GM21825 (cell line): Measurements from ENCODE around the gene PNPLA5.

Experiments used
- ATAC-seq: cut with Tn5 transposase; IDR thresholded peaks from one replicate; pipeline ENCODE4 v1.9.1; 2021; ENCODE audit warnings: mild to moderate bottlenecking, moderate library complexity; ENCODE audit not compliant: unreplicated experiment

The PNPLA5 gene

DNA sequence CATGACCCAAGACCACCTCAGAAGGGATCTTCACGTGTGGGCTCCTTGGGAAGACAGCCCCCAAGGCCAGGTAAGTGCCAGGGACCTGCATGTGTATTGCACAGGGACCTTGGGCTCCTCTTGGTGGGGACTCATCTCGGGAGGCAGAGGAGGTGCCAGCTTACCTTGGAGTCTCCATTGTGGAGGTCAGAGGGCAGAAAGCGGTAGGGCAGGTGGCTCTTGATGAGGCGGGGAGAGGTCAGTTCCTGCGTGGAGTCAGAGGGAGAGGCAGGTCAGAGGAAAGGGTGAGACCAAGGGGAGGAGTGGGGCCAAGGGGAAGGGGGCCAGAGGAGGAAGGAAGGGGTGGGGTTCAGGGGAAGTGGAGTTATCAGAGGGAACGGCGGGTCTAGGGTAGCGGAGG, 52.0 kb downstream of the PNPLA5 start:
- no peak for ATAC-seq

DNA sequence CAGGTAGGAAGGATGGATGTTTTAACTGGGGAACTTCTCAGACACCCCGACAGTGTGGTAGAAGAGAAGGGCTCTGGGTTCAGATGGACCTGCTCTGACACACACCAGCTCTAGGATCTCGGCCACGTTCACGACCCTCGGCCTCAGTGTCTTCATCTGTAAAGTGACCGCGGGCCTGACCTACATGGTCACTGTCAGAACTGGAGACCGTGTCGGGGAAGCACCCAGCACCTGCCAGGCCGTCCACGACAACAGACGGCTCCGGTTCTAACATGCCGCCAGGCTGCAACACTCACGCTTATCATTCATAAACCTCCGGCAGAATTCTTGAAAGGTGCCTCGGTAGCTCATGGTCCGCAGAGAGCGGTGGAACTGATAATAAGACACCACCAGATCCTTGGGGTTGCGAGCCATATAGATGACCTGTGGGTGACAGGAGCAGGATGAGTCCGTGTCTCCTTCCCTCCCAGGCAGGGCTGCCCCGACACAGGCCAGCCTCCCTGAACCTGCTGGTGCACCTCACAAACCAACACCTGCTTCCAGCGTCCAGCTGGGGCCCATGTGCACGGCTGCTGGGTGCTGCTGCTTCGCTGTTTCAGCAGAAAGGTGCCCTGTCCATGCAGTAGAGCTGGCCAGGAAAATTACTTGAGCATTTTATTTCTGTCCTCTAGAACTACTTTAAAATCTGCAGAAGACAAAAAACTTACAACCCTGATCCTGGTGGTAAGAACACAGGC, 53.1 kb downstream of the PNPLA5 start:
- ATAC-seq = no peak

DNA sequence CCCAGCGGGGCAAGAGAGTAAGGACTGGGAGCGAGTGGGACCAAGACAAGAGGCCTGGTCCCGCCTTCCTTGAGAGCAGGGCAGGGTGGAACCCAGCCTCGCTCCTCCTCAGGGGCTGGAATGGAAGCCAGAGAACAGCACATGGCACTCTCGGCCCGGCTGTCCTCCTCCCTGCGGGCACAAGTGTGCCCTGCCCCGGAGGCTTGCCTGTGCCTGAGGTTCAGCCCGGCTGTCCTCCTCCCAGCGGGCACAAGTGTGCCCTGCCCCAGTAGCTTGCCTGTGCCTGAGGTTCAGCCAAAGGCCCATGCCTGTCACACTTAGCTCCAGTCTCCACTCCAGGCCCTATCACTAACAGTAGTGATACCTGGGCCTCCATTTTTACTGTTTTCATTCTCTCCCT, 53.7 kb downstream of the PNPLA5 start:
- ATAC-seq = no peak

GRCh38 chr22:43837666-43838065, 54.1 kb downstream of the PNPLA5 start:
- no peak for ATAC-seq

- ATAC-seq = no peak
These were observed 56.1 kb downstream of the PNPLA5 start for GRCh38 chr22:43835736-43836135.

DNA sequence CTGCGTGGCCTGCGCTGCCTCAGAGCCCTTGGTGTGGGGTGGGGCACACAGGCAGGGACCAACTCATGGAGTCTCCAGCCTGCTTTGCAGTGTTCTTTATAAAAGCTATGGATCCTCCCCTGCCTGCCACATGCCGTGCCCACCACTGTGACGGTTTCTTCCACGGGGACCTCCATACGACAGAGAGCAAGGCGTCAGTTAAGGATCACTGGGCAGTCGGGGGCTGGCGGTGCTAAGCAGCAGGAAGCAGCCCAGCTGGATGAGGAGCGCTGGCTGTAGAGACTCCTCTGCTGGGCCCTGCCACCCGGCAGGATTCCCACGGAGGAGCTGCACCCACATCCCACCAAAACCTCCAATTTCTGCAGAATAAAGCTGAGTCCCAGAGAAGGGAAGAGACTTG, 56.6 kb downstream of the PNPLA5 start:
- ATAC-seq = no peak

DNA sequence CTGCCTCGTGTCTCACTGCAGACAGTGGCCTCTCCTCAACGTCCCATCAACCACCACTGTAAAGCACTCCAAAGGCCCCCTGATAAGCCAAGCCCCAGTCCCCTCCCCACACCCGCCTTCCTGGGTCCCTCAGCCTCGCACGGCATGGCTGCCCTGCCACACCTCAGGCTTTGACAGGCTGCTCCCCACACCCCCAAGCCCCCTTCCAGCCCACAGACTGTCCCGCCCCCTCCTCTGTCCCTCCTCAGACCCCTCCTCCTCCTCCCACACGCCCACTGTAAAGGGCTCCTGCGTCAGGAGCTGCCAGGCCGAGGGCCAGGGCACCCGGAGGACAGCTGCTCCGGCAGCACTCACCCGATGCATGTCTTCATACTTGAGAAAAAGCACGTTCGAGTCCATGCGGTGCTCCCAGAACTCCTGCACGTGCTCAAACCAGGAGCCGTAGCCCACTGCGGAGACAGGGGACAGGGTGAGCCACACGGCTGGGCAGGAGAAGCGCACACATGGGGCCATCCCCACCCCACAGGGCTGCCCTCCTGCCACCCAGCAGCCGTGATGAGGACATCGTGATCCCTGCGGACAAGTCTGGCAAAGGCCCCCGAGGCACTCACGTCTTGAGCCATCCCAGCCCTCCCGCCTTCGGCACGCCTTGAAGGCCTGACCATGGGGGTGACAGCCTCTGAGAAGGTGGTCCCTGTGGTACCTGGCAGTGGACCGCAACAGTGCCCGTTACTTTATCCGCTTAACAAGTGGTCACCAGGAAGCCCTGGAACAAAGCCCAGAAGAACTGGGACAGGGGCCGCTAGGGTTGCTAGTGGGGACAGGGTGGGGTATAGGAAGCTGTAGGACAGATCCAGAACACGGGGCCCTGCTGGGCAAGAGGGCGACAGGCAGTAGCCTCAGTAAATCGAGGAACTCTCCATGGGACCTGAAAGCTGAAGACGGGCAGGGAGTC, 58.2 kb downstream of the PNPLA5 start:
- ATAC-seq = no peak

GRCh38 chr22:43832393-43833265, 59.2 kb downstream of the PNPLA5 start:
- no peak for ATAC-seq

DNA sequence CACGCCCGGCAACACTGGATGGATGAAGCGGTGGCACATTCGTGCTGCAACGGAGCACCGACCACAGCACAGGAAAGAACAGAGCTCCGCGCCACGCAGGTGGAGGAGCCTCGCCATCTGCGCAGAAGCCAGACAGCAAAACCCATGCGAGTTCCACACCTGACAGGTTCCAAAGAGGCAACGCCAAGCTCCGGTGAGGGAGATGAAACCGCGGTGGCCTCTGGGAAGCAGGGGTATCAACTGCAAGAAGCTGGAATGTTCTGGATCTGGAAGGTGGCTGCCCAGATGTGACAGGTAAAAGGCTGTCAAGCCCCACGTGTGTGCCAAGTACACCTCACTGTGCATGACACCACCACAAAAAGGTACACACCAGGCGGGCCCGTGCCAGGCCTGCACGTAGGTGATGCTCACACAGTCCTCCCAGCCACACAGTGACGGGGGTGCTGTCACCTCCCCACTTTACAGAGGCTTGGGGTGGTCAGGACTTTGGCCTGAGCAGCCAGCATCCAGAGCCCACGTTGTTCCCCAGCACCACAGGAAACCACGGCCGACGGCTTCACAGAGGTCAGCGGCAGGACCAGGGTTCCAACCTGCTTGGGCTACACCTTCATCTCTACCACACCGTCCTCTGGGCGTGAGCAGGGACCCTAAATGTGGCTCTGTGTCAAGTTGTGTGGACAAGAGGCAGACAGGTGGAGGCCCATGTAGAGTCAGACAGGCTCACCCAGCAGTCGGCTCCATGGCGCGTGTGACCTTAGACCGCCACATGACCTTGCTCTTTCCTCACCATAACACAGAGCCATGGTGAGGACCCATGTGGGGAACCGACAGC, 60.0 kb downstream of the PNPLA5 start:
- ATAC-seq = no peak

- no peak for ATAC-seq
These were observed 60.8 kb downstream of the PNPLA5 start for GRCh38 chr22:43830931-43831560.

GRCh38 chr22:43829904-43830851, 61.6 kb downstream of the PNPLA5 start:
- ATAC-seq = no peak
